HG02678 (cell line): Measurements from ENCODE around the gene LRRC8B.
A peak's percentile ranks its signal among the peaks of the same experiment; 100 is the strongest.
"Not testable (repeated sequence)": the region's sequence is repeated elsewhere in the genome, so short reads cannot be mapped to it uniquely, and the experiment has no call there.

ENCODE experiments used
- ATAC-seq: cut with Tn5 transposase; IDR thresholded peaks from one replicate; pipeline ENCODE4 v1.9.1; 2021; ENCODE audit warnings: mild to moderate bottlenecking, moderate library complexity; ENCODE audit not compliant: unreplicated experiment

Gene LRRC8B

DNA sequence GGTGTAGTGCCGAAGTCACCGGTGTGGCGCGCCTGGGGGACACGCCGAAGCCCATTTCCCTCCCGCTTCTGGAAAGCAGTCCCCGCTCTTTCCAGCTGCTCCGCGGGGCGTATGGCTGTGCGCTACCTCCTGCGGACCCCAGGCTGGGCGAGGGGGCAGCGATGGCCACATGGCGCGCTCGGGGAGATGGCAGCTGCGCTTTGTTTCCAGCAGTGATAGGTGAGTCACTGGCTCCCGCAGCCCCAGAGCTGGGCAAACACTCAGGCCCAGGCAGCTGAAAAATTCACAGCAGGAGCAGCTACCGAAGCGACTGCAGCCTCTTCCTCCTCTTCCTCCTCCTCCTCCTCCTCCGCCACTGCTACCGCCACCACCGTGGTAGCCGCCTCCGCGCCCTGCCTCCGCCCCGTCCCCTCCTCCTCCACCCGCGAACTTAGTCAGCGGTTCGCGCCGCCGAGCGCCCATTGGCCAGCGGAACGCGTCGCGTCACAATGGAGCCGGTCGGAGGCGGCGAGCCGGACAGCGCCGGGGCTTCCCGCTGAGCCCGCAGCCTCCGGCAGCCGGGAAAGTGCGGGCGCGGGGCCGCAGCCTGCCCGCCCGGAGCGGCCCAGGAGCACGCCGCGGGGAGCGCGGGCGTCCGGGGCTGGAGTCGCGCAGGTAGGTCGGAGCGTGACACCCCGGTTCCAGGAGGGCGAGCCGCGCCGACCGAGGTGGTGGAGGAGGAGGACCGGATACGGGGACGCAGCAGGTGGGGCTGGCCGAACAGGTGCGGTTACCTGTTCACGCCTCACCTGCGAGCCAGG, at the start of gene LRRC8B:
TSS of gene LRRC8B (plus strand) at position 461 of the 800 bp plus-strand sequence. CDS start 57,822 bp downstream, outside the sequence.
- ATAC-seq: peak; percentile 90

DNA sequence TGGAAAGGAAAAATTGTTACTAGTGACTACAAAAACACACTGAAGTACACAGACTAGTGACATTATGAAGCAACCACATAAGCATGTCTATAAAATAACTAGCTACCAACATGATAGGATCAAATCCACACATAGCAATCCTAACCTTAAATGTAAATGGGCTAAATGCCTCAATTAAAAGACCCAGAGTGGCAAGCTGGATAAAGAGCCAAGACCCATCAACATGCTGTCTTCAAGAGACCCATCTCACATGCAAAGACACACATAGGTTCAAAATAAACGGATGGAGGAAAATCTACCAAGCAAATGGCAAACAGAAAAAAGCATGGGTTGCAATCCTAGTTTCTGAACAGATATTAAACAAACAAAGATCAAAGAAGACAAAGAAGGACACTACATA, 49.4 kb upstream of the LRRC8B start:
- no peak for ATAC-seq

DNA sequence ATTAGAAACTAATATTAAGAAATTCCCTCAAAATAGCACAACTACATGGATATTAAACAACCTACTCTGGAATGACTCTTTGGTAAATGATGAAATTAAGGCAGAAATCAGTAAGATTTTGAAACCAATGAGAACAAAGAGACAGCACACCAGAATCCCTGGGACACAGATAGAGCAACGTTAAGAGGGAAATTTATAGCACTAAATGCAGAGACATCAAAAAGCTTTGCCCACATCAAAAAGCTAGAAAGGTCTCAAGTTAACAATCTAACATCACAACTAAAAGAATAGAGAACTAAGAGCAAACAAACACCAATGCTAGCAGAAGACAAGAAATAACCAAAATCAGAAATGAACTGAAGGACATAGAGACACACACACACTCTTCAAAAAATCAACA, 48.6 kb upstream of the LRRC8B start:
- ATAC-seq: no peak

DNA sequence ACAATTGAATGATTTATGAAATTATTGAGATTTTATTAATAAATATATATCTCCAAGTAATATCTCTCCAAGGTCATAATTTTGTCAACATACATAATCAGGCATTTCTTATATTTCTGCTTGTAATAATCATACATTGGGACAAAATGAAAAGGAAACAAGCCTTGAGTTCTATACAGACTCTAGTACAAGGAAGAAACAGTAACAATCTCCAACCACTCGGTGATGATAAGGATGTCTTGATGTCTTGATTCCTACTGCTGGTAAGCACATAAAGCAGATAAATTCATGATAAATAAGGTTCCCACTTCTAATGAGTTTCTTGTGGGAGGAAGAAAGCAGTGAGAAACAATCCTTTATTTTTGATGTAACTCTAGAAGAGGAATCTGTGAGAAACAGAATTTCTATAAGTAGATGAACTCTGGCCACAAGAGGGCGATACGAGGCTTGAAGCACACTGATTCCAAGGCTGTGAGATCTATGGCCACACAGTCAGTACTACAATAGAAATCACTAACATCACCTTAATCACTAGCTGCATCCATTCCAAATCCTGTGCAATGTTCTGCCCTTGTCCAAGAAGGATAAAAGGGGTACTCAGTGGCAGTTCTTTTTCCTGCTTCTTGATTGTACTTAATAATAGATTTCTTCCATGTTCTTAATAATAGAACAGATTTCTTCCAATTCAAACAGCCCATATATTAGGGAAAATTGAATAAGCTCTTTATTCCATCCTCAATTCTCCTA, 41.4 kb upstream of the LRRC8B start:
- peak; percentile 69 for ATAC-seq

DNA sequence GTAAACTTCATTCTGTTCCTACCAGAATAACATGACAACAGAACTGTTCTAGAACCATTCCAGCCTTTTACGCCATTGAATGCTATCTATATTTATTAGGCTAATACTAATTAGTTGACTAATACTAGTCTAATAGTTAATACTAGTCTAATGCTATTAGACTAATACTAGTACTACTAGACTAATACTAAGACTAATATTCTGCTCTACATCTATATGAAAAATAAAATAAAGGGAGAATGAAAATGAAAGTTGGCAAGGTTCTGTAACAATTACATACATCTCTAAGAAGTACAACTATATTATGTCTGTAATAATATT, 40.9 kb upstream of the LRRC8B start:
- no peak for ATAC-seq

DNA sequence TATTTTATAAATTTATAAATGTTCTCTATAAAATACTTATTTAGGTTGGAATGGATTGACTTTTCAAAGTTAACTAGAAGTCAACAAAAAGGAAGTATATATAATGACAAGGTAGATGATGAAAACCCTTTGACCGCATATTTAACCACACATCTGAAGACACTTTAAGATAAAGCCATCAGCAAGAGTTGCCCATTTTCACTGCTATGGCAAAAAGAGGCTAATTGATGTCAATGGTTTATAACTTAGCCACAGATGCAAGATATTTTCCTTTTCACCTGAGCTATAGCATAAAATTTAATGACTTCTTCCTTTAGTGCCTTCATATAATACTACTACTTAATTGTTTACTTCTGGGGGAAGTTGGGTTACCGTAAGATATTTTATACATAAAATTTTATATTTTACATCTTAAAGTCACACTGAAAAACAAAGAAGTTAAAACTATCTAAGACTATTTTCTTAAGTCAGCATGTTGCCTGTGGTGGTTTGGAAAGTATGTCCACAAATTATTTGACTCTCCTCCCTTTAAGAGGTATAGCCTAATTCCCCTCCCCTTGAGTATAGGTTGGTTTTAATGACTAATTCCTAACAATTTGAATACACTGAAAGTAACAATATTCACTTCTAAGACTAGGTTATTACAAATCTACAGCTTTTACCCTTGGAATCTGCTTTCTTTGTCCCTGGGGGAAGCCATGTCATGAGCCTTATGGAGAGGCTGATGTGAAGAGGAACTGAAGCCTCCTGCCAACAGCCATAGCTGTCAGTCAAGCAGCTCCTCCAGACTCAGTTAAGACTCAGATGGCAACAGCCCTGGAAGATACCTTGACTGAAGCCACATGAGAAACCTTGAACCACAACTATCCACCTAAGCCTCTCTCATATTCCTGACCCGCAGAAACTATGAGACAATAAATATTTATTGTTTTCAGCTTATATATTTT, 40.3 kb upstream of the LRRC8B start:
- no peak for ATAC-seq

DNA sequence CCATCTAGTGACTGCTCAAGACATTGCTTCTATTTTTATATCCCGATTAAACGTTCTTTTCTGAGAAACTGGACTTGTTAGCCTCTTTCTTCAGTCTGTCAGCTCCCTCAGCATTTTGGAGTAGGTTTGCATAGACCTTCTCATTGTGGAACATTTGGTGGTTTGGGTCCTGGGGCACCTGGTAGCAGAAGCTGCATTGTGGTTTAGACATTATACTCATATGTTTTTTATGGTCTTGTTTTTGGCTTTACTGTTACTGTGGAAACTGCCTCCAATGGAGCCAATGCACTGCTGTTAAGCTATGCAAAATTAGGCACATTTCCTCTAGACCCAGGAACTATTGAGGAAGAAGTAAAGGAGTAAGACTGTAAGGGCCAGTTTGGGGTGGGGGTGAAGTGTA, 36.7 kb upstream of the LRRC8B start:
- peak; percentile 70 for ATAC-seq

DNA sequence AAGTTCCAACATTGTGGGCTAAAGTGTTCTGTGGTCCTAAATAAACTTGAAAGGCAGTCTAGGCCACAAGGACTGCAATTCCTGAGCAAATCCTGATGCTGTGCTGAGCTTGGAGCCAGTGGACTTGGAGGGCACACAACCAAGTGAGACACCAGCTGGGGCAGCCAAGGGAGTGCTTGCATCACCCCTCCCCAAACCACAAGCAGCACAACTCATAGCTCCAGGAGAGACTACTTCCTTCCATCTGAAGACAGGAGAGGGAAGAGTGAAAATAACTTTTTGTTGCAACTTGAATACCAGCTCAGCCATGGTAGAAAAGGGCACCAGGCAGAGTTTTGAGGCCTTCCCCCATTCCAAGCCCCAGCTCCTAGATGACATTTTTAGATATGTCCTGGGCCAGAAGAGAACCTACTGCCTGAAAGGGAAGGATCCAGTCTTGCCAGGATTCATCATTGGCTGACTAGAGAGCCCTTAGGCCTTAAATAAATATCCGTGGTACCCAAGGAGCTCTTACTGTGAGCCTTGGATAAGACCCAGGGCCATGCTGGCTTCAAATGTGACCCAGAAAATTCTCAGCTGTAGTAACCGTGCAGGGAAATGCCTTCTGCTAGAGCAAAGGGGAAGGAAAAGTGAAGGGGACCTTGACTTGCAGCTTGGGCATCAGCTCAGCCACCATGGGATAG, 35.4 kb upstream of the LRRC8B start:
- no peak for ATAC-seq

DNA sequence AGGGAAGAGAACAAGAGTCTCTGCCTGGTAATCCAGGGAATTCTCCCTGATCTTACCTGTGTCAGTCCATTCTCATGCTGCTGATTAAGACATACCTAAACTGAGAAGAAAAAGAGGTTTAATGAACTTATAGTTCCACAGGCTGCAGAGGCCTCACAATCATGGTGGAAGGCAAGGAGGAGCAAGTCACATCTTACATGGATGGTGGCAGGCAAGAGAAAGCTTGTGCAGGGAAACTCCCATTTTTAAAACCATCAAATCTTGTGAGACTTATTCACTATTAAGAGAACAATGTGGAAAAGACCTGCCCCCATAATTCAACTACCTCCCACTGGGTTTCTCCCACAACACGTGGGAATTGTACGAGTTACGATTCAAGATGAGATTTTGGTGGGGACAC, 34.2 kb upstream of the LRRC8B start:
- ATAC-seq: no peak

DNA sequence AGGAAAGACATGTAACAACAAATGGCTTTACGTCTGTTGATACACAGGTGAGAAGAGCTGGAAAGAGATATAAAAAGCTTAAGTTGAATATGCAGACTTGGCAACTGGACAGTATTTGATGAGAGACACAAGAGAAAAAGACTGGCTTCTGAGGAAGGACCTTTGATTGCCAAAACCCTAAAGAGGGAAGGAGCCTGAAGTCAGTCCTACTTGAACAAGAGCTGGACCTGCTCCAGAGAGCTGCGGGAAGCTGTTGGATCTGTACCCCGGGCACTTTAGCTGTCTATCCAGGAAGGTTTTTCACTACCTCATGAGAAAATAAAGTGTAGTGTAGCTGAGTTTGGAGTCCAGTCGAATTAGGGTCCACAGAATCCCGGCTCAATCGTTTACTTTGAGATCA, 25.3 kb upstream of the LRRC8B start:
- ATAC-seq: no peak

DNA sequence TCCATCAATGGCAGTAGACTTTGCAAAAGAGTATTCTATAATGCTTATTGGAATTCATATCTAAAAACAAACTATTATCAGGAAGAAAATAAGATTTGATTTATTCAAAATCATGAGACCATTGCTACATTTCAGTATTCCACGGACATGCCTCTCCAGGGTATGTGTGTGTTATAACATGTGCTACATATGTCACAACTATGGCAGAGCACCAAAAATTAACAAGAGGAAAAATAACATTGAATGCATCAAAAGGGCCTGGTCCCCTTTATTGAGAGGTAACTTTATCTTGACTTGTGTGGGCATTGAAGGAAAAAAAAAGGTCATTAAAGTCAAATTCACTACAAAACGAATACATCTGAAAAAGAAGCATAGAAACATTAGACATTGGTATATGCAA, 22.6 kb upstream of the LRRC8B start:
- ATAC-seq: no peak

DNA sequence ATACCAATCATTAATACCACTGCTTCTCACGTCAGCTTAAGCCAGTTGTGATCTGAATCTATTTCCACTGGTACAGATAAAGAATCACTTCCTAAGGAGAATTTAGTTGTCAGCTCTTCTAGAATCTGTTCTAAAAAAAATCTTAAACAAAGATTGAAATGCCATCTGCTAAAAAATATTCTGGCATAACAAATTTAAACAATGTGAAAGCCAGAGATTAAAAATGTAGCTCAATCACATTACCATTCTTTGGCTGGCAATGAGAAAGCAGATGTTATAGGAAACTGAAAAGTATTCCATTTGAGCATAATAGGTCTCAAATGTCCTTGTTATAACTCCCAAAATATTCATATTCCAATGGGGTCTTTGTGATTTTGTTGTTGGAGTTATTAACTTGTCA, 21.7 kb upstream of the LRRC8B start:
- ATAC-seq: no peak

DNA sequence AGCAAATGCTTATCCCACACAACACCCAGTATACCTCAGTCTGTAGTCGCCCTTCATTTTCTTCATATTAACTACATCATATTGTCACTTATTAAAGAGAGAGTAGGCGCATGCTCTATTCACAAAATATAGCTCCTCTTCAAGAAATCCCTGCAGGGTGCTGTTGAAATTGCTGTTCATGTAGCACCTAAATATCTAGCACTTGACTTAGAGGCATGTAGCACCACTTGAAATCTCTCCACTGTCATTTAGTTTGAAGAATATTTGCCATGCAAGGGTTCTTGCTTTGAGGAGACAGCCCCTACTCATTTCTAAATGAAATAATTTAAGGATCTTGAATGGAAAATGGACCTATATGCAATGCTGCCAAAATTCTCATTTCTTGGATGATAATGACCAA, 20.9 kb upstream of the LRRC8B start:
- ATAC-seq: no peak

DNA sequence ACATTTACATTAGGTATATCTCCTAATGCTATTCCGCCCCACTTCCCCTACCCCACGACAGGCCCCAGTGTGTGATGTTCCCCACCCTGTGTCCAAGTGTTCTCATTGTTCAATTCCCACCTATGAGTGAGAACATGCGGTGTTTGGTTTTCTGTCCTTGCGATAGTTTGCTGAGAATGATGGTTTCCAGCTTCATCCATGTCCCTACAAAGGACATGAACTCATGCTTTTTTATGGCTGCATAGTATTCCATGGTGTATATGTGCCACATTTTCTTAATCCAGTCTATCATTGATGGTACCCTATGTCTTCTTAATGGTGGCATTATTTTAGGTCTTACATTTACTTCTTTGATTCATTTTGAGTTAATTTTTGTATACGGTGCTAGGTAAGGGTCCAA, 14.6 kb upstream of the LRRC8B start:
- ATAC-seq: not testable (repeated sequence)

DNA sequence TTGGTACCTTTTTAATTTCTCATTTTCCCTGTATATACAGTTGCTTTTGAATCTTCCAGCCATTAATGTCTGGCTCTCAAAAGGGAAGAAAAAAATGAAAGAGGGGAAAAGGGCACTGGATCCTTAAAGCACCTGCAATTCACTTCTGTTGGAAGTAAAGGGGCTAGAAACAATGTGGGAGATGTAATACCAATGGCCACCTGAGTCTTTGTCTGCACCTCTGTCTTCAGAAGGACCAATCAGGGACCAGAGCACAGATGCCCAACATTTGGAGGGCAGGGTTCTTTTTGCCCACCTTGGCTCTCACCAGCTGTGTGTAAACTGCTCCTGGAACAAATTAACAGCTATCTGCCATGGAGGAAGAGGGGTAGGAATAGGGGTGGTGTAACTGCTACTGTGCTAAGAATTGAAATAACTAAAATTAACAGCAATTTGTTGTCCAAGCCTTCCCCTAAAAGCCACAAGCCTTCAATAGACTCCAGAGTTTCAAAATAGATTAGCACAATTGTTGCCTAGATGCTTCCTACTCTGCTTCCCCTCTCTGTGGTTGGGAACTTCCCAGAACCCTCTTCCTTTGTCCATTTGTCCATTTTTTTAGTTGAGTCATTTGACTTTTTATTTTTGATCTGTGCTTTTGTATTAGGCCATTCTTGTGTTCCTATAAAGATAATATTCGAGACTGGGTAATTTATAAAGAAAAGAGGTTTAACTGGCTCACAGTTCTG, 11.5 kb upstream of the LRRC8B start:
- no peak for ATAC-seq

DNA sequence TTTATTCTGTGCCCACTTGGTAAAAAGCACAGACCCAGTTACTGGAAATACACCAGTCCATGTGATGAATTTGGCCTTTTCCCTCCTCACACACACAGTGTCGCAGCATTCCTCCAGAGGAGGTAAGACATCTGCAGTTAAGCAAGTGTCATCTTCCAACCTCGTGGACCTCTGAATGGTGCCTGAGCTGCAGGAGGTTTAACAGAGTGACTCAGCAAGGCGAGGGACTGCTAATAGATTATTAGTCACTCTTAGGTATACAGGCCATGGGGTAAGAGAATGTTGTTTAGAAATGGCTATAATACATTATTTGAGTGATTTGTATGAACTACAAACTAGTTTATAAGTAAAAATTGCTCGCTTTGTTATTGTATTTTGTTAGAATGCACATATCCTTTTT, 8.6 kb upstream of the LRRC8B start:
- ATAC-seq: no peak

DNA sequence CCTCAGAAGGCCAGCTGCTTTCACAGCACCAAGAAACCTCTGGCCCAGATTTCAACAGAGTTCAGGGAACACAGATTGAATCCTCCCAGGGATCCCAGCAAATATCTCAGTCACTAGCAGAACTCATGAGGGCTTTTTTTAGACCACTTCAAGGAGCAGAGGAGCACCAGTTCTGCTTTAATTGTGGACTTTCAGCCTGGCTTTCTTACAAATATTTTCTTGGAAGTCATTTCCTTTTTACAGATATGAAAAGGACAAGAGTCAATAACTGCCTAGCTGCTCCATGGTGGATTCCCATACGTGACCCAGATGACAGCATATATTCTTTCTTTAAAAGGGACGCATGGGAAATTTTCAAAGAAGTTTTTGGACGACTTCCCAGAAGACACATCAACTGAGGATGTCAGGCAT, 6.4 kb upstream of the LRRC8B start:
- no peak for ATAC-seq

DNA sequence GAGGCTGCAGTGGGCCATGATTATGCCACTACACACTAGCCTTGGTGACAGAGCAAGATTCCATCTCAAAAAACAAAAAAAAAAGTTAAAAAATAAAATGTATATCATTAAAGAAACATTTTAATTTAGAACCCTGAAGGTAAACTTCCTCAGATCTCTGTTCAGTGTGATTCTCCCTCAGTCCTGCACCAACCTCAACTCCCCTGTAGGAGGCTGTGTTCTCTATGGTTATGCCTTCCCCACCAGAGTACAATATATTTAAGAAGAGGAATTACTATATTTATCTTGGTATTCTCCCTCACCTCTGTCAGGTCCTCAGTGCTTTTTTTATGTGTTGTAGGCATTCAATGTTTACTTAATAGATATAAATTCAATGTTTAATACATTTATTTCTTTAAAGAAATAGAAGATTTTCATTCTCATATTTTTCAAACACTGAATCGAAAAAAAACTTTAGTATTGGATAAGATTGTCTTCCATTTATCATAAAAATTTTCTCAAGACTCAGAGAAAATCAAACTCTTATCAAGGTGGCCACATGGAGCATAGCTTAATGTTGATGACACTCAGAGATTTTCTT, 4.8 kb upstream of the LRRC8B start:
- peak; percentile 46 for ATAC-seq

DNA sequence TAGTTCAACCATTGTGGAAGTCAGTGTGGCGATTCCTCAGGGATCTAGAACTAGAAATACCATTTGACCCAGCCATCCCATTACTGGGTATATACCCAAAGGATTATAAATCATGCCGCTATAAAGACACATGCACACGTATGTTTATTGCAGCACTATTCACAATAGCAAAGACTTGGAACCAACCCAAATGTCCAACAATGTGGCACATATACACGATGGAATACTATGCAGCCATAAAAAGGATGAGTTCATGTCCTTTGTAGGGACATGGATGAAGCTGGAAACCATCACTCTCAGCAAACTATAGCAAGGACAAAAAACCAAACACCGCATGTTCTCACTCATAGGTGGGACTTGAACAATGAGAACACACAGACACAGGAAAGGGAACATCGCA, 2.7 kb upstream of the LRRC8B start:
- not testable (repeated sequence) for ATAC-seq
